Left renal cortex interstitium (tissue), 4 donors: Measurements from ENCODE around the gene HMGXB4. TPM values are rescaled to one million over a fixed set of nuclear protein-coding genes. Genes with fewer than 3 reads are reported as not detected.

ENCODE experiments used
- DNase-seq, 4 donors: peaks; one replicate each; pipeline ENCODE4 v3.0.0-alpha.2; 2013; ENCODE audit warnings: low read depth in 4 of 4, low spot score in 2 of 4, missing footprints in 1 of 4
- polyA plus RNA-seq, 4 donors: library from polyadenylated mRNA; unstranded; fragments of 120-200 nt; gene quantifications; one replicate each; pipeline ENCODE4 v1.2.1, GENCODE V29; 2013; ENCODE audit not compliant: insufficient read length in 4 of 4

HMGXB4 gene
- polyA plus RNA-seq, 4 donors = 25.7 to 30.5 (median 28.2) TPM

GRCh38 chr22:35253946-35254345 lies 3.3 kb upstream of the HMGXB4 start:
- no peak for DNase-seq

- DNase-seq = no peak
Observed at GRCh38 chr22:35257002-35257320, 332 bp upstream of the HMGXB4 start.

GRCh38 chr22:35258191-35258988 lies 1.1 kb downstream of the HMGXB4 start:
- DNase-seq = peak; percentile 25 to 36 (median 30)

- DNase-seq = no peak
Observed at GRCh38 chr22:35264986-35265385, 7.7 kb downstream of the HMGXB4 start.

GRCh38 chr22:35266277-35266676 lies 9.0 kb downstream of the HMGXB4 start:
- no peak for DNase-seq

- DNase-seq = no peak
Observed at GRCh38 chr22:35269630-35270029, 12.3 kb downstream of the HMGXB4 start.

GRCh38 chr22:35274154-35274871 lies 17.0 kb downstream of the HMGXB4 start:
- DNase-seq = no peak

GRCh38 chr22:35275580-35275979 lies 18.3 kb downstream of the HMGXB4 start:
- no peak for DNase-seq

GRCh38 chr22:35276019-35276418 lies 18.7 kb downstream of the HMGXB4 start:
- no peak for DNase-seq

- no peak for DNase-seq
Observed at GRCh38 chr22:35288116-35288515, 30.8 kb downstream of the HMGXB4 start.

- no peak for DNase-seq
Observed at GRCh38 chr22:35292786-35293185, 35.5 kb downstream of the HMGXB4 start.

- no peak for DNase-seq
Observed at GRCh38 chr22:35296051-35296450, 38.8 kb downstream of the HMGXB4 start.

GRCh38 chr22:35299217-35299672 lies 42.0 kb downstream of the HMGXB4 start:
- peak in 1 of 4 donors; percentile 50 for DNase-seq

GRCh38 chr22:35299673-35300499 lies 42.6 kb downstream of the HMGXB4 start, which contains the start of gene TOM1:
Gene TOM1, plus strand, starts transcription at chr22:35299894. Its CDS starts 35 bp downstream, at chr22:35299929.
- DNase-seq = peak; percentile 98 to 100 (median 100)

- DNase-seq = no peak
Observed at GRCh38 chr22:35301372-35301874, 44.1 kb downstream of the HMGXB4 start.

- DNase-seq = no peak
Observed at GRCh38 chr22:35303029-35303624, 45.8 kb downstream of the HMGXB4 start.

- DNase-seq = no peak
Observed at GRCh38 chr22:35305525-35306070, 48.3 kb downstream of the HMGXB4 start.

- no peak for DNase-seq
Observed at GRCh38 chr22:35306350-35306967, 49.2 kb downstream of the HMGXB4 start.

- DNase-seq = no peak
Observed at GRCh38 chr22:35307372-35307771, 50.1 kb downstream of the HMGXB4 start.

- no peak for DNase-seq
Observed at GRCh38 chr22:35307892-35308291, 50.6 kb downstream of the HMGXB4 start.
